Pons (tissue), 1 donor: ENCODE results near the gene C1orf167.

Source experiments
- DNase-seq: peaks from one replicate; pipeline ENCODE4 v3.0.0-alpha.2; 2016; ENCODE audit warnings: low spot score

Gene C1orf167

GRCh38 chr1:11784256-11784992, 22.4 kb downstream of the C1orf167 start:
- DNase-seq: no peak

- DNase-seq: peak; percentile 53
Measured at GRCh38 chr1:11784993-11785769, 23.2 kb downstream of the C1orf167 start.

GRCh38 chr1:11786168-11786567, 24.2 kb downstream of the C1orf167 start:
- no peak for DNase-seq

- no peak for DNase-seq
Measured at GRCh38 chr1:11787251-11787803, 25.3 kb downstream of the C1orf167 start.

GRCh38 chr1:11787804-11788436, 25.9 kb downstream of the C1orf167 start:
- no peak for DNase-seq

- no peak for DNase-seq
Measured at GRCh38 chr1:11788549-11789053, 26.6 kb downstream of the C1orf167 start.

- DNase-seq: no peak
Measured at GRCh38 chr1:11789126-11790067, 27.4 kb downstream of the C1orf167 start.

- no peak for DNase-seq
Measured at GRCh38 chr1:11790101-11790879, 28.3 kb downstream of the C1orf167 start.

- DNase-seq: peak; percentile 89
Measured at GRCh38 chr1:11790880-11791715, 29.1 kb downstream of the C1orf167 start.

- no peak for DNase-seq
Measured at GRCh38 chr1:11792106-11792505, 30.1 kb downstream of the C1orf167 start.

- DNase-seq: no peak
Measured at GRCh38 chr1:11793819-11794218, 31.8 kb downstream of the C1orf167 start.

GRCh38 chr1:11794446-11795237, 32.6 kb downstream of the C1orf167 start:
- no peak for DNase-seq

GRCh38 chr1:11795238-11795890, 33.4 kb downstream of the C1orf167 start:
- no peak for DNase-seq

GRCh38 chr1:11796036-11796828, 34.2 kb downstream of the C1orf167 start:
- DNase-seq: no peak

GRCh38 chr1:11797525-11798216, 35.7 kb downstream of the C1orf167 start:
- no peak for DNase-seq

- DNase-seq: no peak
Measured at GRCh38 chr1:11799099-11799498, 37.1 kb downstream of the C1orf167 start.

- DNase-seq: no peak
Measured at GRCh38 chr1:11799896-11800295, 37.9 kb downstream of the C1orf167 start.
